Uterus (tissue), 4 donors: ENCODE results near the gene AMER3. TPM values are rescaled to one million over a fixed set of nuclear protein-coding genes. Genes with fewer than 3 reads are reported as not detected.

Experiments
- DNase-seq, 2 donors: peaks; one replicate each; pipeline ENCODE4 v3.0.0-alpha.2; 2019 to 2020
- H3K27ac ChIP-seq, 2 donors: fragments of 200-600 bp; sonication (generic); 1 replicate in 1 of 2; 2 replicates in 1 of 2; pipeline ENCODE4 v1.5.1; 2016 to 2018
- H3K27me3 ChIP-seq, 2 donors: fragments of 200-600 bp; sonication (generic); one replicate each; pipeline ENCODE4 v1.5.1; 2018 to 2019; ENCODE audit warnings: control low read depth in 1 of 2
- H3K36me3 ChIP-seq, 2 donors: fragments of 200-600 bp; sonication (generic); one replicate each; pipeline ENCODE4 v1.5.1; 2019; ENCODE audit warnings: control low read depth in 1 of 2
- H3K4me1 ChIP-seq, 2 donors: fragments of 200-600 bp; sonication (generic); one replicate each; pipeline ENCODE4 v1.5.1; 2018 to 2019; ENCODE audit warnings: control low read depth in 1 of 2
- H3K4me3 ChIP-seq, 2 donors: fragments of 200-600 bp; sonication (generic); 1 replicate in 1 of 2; 2 replicates in 1 of 2; pipeline ENCODE4 v1.5.1; 2018 to 2019; ENCODE audit warnings: mild to moderate bottlenecking in 1 of 2
- H3K9me3 ChIP-seq, 2 donors: fragments of 200-600 bp; sonication (generic); one replicate each; pipeline ENCODE4 v1.5.1; 2019; ENCODE audit warnings: control low read depth in 1 of 2
- POLR2A ChIP-seq, 2 donors: fragments of 450-650 bp; IDR thresholded peaks; one replicate each; pipeline ENCODE4 v1.6.1; 2016; ENCODE audit warnings: antibody characterized with exemption in 2 of 2, mild to moderate bottlenecking in 1 of 2, moderate library complexity in 1 of 2
- intact Hi-C: fragments of 100-400 bp; cut with DNase I; formaldehyde crosslinking; loops from one replicate; pipeline ENCODE4 v1.15.1; 2023; ENCODE audit warnings: low total_unique reads
- total RNA-seq, 4 donors: library from RNA; depleted of rRNA in 3 of 4; stranded (reverse); fragments of >200 nt in 3 of 4; gene quantifications; one replicate each; pipeline versions ENCODE4 v1.1.0 to v1.2.4, GENCODE V29; 2014 to 2023
- TF ChIP-seq, protein P1 (sequence below), 4 experiments: fragments of 200-600 bp in 2 of 4; fragments of 450-650 bp in 2 of 4; sonication (generic) in 2 of 4; IDR thresholded peaks; one replicate each; pipeline ENCODE4 v1.5.1; 2016 to 2019; ENCODE audit warnings: antibody characterized with exemption in 4 of 4, mild to moderate bottlenecking in 2 of 4, moderate library complexity in 1 of 4
- donor health status: DM: yes; HTN: yes; CAD: no.

AMER3 gene
- total RNA-seq, 4 donors from 2014 or later = 0.21 TPM; not detected in 3

DNA sequence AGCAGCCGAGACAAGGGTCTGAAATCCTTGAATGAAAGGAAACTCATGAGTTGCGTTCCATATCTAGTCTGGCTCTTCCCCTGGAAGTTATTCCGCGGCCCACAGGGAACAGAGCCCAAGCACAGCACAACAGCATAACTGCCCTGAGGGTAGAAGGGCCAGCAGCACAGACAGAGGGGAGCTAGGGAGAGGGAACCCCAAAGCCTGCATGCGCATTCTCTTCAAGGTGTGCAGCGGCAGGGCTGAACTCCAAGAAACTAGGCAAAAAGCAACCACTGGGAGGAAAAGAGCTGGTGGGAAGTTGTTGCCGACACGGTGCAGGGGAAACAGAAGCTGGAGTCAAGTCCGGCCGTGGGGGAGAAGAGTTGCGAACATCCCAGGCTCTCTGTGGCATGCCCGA is 14.7 kb upstream of the AMER3 start:
- no peaks in the 10 kb centered on the region for H3K36me3 ChIP-seq
- H3K27ac ChIP-seq = no peak overlapping the region
- no peak overlapping the region for H3K4me3 ChIP-seq
- no peaks in the 10 kb centered on the region for H3K9me3 ChIP-seq
- H3K27me3 ChIP-seq = no peaks in the 10 kb centered on the region
- DNase-seq = no peak
- no peak for TF ChIP-seq POLR2A (IDR thresholded peaks at IDR 0.05)
- TF ChIP-seq, protein P1, sequence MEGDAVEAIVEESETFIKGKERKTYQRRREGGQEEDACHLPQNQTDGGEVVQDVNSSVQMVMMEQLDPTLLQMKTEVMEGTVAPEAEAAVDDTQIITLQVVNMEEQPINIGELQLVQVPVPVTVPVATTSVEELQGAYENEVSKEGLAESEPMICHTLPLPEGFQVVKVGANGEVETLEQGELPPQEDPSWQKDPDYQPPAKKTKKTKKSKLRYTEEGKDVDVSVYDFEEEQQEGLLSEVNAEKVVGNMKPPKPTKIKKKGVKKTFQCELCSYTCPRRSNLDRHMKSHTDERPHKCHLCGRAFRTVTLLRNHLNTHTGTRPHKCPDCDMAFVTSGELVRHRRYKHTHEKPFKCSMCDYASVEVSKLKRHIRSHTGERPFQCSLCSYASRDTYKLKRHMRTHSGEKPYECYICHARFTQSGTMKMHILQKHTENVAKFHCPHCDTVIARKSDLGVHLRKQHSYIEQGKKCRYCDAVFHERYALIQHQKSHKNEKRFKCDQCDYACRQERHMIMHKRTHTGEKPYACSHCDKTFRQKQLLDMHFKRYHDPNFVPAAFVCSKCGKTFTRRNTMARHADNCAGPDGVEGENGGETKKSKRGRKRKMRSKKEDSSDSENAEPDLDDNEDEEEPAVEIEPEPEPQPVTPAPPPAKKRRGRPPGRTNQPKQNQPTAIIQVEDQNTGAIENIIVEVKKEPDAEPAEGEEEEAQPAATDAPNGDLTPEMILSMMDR (IDR thresholded peaks at IDR 0.05) = no peak
- intact Hi-C loops = no loop called here
- no peaks in the 10 kb centered on the region for H3K4me1 ChIP-seq

DNA sequence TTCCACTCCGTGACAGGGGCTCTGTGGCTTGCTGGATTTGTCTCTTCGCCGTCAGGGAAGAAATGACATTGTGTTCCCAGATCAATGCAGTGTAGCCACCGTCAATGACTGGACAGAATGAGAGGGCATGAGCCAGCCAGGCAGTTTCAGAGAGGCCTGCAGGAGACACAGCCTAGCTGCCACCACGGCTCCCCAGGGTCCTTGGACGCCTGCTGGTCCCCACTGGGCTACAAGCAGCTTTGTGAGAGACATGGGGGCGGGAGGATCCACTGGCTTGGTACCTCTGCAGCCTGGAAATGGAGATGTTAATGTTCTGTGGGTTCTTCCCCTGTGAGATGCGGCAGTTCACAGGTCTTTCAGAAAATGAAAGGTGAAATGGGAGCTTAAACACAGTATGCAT is 12.1 kb upstream of the AMER3 start:
- Histone ChIP-seq H3K9me3 (no peaks in the 10 kb centered on the region), H3K4me3 (no peak overlapping the region), H3K4me1 (no peaks in the 10 kb centered on the region), H3K27me3 (no peaks in the 10 kb centered on the region), H3K36me3 (no peaks in the 10 kb centered on the region), H3K27ac (no peak overlapping the region)
- no peak for TF ChIP-seq POLR2A (IDR thresholded peaks at IDR 0.05)
- TF ChIP-seq, protein P1 (IDR thresholded peaks at IDR 0.05) = no peak
- intact Hi-C loops = no loop called here
- no peak for DNase-seq

DNA sequence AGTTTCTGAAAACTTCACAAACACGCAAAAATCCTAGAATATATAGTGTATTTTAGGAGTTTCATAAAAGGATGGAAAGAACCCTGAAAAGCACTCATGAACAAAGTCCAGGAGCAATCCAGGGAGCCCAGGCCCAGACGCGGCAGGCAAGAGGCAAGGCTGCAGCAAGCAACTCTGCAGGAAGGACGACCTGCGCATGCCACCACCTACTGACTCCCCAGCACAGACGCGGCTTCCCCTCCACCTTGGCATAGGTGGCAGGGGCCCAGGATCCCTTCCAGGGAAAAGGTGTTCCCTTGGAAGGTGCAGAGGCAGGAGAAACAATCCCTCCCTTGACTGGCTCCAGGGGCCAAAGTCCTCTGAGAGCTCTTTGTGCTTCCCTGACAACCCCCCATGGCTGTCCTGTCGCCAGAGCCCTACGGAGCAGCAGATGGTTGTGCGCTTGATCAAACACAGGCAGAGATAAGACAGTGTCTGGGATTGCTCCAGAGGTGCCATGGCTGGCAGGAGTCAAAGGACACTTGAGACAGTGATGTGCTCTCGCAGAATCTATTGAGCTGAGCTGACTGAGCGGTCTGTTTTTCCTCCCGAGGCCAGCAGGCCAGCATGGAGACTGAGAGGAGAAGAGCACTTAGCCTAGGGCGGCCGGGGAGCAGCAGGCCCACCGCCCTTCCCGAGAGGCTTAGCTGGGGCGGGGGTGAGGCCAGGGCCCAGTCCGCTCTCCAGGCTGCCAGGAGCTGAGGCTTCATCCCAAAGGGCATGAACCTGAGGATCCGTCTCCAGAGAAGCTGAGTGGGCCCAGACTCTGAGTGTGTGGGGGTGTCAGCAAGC is 10.8 kb upstream of the AMER3 start:
- no peaks in the 10 kb centered on the region for H3K4me1 ChIP-seq
- intact Hi-C loops = no loop called here
- no peak for TF ChIP-seq POLR2A (IDR thresholded peaks at IDR 0.05)
- TF ChIP-seq, protein P1 (IDR thresholded peaks at IDR 0.05) = no peak

DNA sequence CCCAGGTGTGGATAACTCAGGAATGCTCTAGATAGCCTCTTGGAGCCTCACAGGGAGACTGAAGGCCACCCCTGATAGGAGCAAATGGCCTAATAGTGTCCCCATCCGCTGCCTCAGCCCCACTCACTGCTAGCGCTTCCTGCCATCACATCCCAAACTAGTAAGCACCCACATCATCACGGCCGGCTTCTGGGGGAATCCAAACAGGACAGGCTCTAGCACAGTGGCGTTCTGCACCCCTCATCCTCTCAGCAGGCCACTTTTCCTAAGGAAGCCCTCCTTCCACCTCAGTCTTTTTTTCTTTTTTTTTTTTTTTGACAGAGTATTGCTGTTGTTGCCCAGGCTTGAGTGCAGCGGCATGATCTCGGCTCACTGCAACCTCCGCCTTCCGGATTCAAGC is 6.3 kb upstream of the AMER3 start:
- H3K4me3 ChIP-seq = no peak overlapping the region
- no peak for TF ChIP-seq POLR2A (IDR thresholded peaks at IDR 0.05)
- TF ChIP-seq, protein P1 (IDR thresholded peaks at IDR 0.05) = no peak

More for the DNA sequence above, 10.8 kb upstream of the AMER3 start:
- DNase-seq = no peak
- H3K9me3 ChIP-seq = no peaks in the 10 kb centered on the region
- no peaks in the 10 kb centered on the region for H3K36me3 ChIP-seq
- H3K4me3 ChIP-seq = no peak overlapping the region
- H3K27ac ChIP-seq = no peak overlapping the region
- no peaks in the 10 kb centered on the region for H3K27me3 ChIP-seq

DNA sequence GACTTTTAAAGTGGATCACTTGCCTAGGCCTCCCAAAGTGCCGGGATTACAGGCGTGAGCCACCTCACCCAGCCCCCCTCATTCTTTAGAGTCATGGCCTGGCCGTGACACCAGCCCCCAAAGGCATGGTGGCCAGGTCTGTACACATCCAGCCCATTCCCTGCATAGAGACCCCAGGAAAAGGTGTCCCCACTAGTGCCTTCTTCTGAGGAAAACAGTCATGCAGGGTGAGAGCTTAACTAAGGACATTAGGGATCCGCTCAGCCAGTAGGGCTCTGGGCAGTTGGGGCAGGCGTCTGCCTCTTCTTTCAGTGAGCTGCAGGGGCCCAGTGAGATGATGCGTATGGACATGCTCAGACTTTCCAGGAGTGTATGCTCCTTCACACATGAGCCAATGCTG is 5.7 kb upstream of the AMER3 start:
- no peak for DNase-seq
- no peaks in the 10 kb centered on the region for H3K9me3 ChIP-seq
- no peaks in the 10 kb centered on the region for H3K27me3 ChIP-seq
- H3K4me1 ChIP-seq = no peaks in the 10 kb centered on the region
- no peak overlapping the region for H3K27ac ChIP-seq
- intact Hi-C loops = no loop called here
- TF ChIP-seq, protein P1 (IDR thresholded peaks at IDR 0.05) = no peak
- TF ChIP-seq POLR2A (IDR thresholded peaks at IDR 0.05) = no peak
- H3K4me3 ChIP-seq = no peak overlapping the region
- H3K36me3 ChIP-seq = no peaks in the 10 kb centered on the region

More for the DNA sequence above, 6.3 kb upstream of the AMER3 start:
- DNase-seq = no peak
- Histone ChIP-seq H3K27ac (no peak overlapping the region), H3K27me3 (no peaks in the 10 kb centered on the region), H3K9me3 (no peaks in the 10 kb centered on the region), H3K4me1 (no peaks in the 10 kb centered on the region), H3K36me3 (no peaks in the 10 kb centered on the region)
- intact Hi-C loops = no loop called here
